H1 (cell line): ENCODE data around the gene LRR1. TPM values are rescaled to one million over a fixed set of nuclear protein-coding genes. Genes with fewer than 3 reads are reported as not detected.

ENCODE experiments used
- POLR2A ChIP-seq, 2 experiments: IDR thresholded peaks; 1 replicate in 1 of 2; 2 replicates in 1 of 2; pipeline ENCODE4 v1.6.1; 2011; ENCODE audit warnings: low read depth in 2 of 2, low read length in 2 of 2, mild to moderate bottlenecking in 2 of 2; ENCODE audit errors: control extremely low read depth in 1 of 2
- TBP ChIP-seq: IDR thresholded peaks from 2 replicates; pipeline ENCODE4 v1.6.1; 2011; ENCODE audit warnings: low read depth, low read length, improper control_type of control experiment
- polyA plus RNA-seq, 7 experiments: library from polyadenylated mRNA; depleted of rRNA in 3 of 7; stranded (reverse) in 5 of 7; unstranded in 2 of 7; fragments of >200 nt in 5 of 7; fragments of 200-250 nt in 2 of 7; gene quantifications; 1 replicate in 5 of 7; 2 replicates in 1 of 7; 4 replicates in 1 of 7; pipeline versions ENCODE4 v1.2.1 to v1.2.3, GENCODE V29; 2011 to 2013; ENCODE audit warnings: missing spikeins in 2 of 7, mixed read lengths in 2 of 7
- total RNA-seq: library from RNA; stranded (reverse); fragmentation: NEBNext Ultra II Directional; extraction: Animal tissue kit (Norgen Biotek cat#: 25700); gene quantifications from 2 replicates; pipeline ENCODE4 v1.2.1, GENCODE V29; 2021

Gene LRR1
- total and polyA plus RNA-seq, 2 of the 8 experiments (the other 6 are each of a cell fraction or from before 2014, with no cell fraction given): 30.7 to 37.5 TPM

DNA sequence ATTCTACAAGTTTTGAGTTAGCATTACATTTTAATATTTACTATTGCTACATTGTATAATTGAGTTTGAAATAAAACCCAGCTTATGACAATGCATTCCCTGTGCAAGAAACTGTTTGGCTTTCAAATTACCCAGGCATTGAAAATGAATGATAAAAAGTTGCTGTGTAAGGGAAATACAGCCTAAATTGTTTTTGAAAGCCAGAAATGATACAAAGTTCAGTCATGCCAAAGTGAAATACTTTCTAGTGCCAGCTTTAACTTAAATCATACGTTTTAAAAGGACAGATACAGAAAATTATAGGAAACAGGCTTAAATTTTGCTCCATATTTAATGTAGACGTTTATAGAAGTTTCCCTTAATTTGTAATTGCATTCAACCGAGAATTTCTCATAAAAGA is 24.6 kb downstream of the LRR1 start (continued):
- no peak for TF ChIP-seq TBP
- TF ChIP-seq POLR2A (IDR thresholded peaks at IDR 0.05; ENCODE audit: control extremely low read depth in 1 of 2, low read depth in 2 of 2, low read length in 2 of 2): no peak
- TF ChIP-seq, all 59 proteins: peak for 0
